SK-N-MC (cell line): Measurements from ENCODE around the gene FBXL20.

Experiments used
- EZH2 ChIP-seq: fragments of 200-600 bp; sonication (generic); IDR thresholded peaks from one replicate; pipeline ENCODE4 v1.6.1; 2017; ENCODE audit warnings: antibody characterized with exemption
- POLR2AphosphoS5 ChIP-seq: IDR thresholded peaks from 2 replicates; pipeline ENCODE4 v1.6.1; 2012; ENCODE audit warnings: mild to moderate bottlenecking, low read depth, low read length, borderline replicate concordance

DNA sequence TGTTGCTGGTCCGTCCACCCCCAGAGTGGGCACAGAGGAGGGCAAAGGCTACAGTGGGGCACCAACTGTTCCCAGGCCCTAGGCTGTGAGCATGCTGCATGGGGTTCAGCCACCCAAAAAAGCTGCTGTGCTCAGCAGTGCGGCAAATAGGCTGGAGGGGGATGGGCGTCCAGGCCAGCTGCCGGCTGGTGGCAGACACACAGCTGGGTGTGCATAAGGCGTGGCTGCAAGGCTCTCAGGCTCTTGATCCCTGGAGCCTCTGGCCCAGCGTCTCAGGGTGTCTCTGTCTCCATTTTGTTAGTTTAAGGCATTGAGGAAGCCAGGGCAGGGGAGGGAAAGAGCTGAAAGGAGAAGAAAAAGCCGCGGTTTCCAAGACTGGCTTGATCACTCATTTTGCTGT is 192.5 kb downstream of the FBXL20 start:
- TF ChIP-seq EZH2, result no peak
- no peak; the same call in 1 of the 2 replicates for TF ChIP-seq POLR2AphosphoS5
